ENCODE results near the gene CD248. TPM values are rescaled to one million over a fixed set of nuclear protein-coding genes. Genes with fewer than 3 reads are reported as not detected.

Gene CD248
- total RNA-seq, 2 donors from 2014 or later, result not detected

GRCh38 chr11:66309475-66309874, 7.4 kb downstream of the CD248 start:
- Mint-ChIP-seq H3K4me1 (peaks cover 13% of the 10 kb centered on the region), H3K36me3 (ENCODE audit: low read depth) (no peaks in the 10 kb centered on the region), H3K4me3 (no peak overlapping the region), H3K27me3 (peaks cover 7% of the 10 kb centered on the region), H3K27ac (no peak overlapping the region)
- no peaks in the 10 kb centered on the region for H3K9me3 ChIP-seq (ENCODE audit: control insufficient read depth, low read length, poor library complexity, severe bottlenecking)
- ATAC-seq, result no peak
- DNase-seq, result no peak

GRCh38 chr11:66302656-66303055, 14.2 kb downstream of the CD248 start:
- DNase-seq, result no peak
- ATAC-seq, result no peak
- no peaks in the 10 kb centered on the region for H3K9me3 ChIP-seq (ENCODE audit: control insufficient read depth, low read length, poor library complexity, severe bottlenecking)
- H3K27ac Mint-ChIP-seq, result no peak overlapping the region
- no peaks in the 10 kb centered on the region for H3K36me3 Mint-ChIP-seq (ENCODE audit: low read depth)
- peaks cover 1% of the 10 kb centered on the region for H3K4me1 Mint-ChIP-seq
- H3K27me3 Mint-ChIP-seq, result peaks cover 6% of the 10 kb centered on the region
- no peak overlapping the region for H3K4me3 Mint-ChIP-seq

- no peaks in the 10 kb centered on the region for H3K9me3 ChIP-seq (ENCODE audit: control insufficient read depth, low read length, poor library complexity, severe bottlenecking)
- H3K36me3 Mint-ChIP-seq (ENCODE audit: low read depth), result no peaks in the 10 kb centered on the region
- H3K4me3 Mint-ChIP-seq, result no peak overlapping the region
- no peak overlapping the region for H3K27ac Mint-ChIP-seq
- ATAC-seq, result no peak
- no peak for DNase-seq
- H3K4me1 Mint-ChIP-seq, result peaks cover 2% of the 10 kb centered on the region
- no peaks in the 10 kb centered on the region for H3K27me3 Mint-ChIP-seq
Observed at GRCh38 chr11:66299186-66299585, 17.7 kb downstream of the CD248 start.

GRCh38 chr11:66297610-66298009, 19.2 kb downstream of the CD248 start:
- no peak for ATAC-seq
- peaks cover 8% of the 10 kb centered on the region for H3K4me1 Mint-ChIP-seq

GRCh38 chr11:66294626-66295620, 21.9 kb downstream of the CD248 start:
- Mint-ChIP-seq H3K4me1 (peaks cover 21% of the 10 kb centered on the region), H3K36me3 (ENCODE audit: low read depth) (no peaks in the 10 kb centered on the region), H3K27ac (peak overlapping the region; percentile 34), H3K27me3 (peaks cover 14% of the 10 kb centered on the region), H3K4me3 (peak overlapping the region; percentile 39)
- DNase-seq, result no peak
- no peaks in the 10 kb centered on the region for H3K9me3 ChIP-seq (ENCODE audit: control insufficient read depth, low read length, poor library complexity, severe bottlenecking)
- ATAC-seq, result no peak

More at GRCh38 chr11:66297610-66298009, 19.2 kb downstream of the CD248 start:
- no peak for DNase-seq
- Mint-ChIP-seq H3K27me3 (peaks cover 11% of the 10 kb centered on the region), H3K27ac (no peak overlapping the region), H3K36me3 (ENCODE audit: low read depth) (no peaks in the 10 kb centered on the region), H3K4me3 (no peak overlapping the region)
- no peaks in the 10 kb centered on the region for H3K9me3 ChIP-seq (ENCODE audit: control insufficient read depth, low read length, poor library complexity, severe bottlenecking)

GRCh38 chr11:66293777-66294625, 22.8 kb downstream of the CD248 start:
- peaks cover 14% of the 10 kb centered on the region for H3K27me3 Mint-ChIP-seq
- no peak for DNase-seq
- no peaks in the 10 kb centered on the region for H3K36me3 Mint-ChIP-seq (ENCODE audit: low read depth)
- no peaks in the 10 kb centered on the region for H3K9me3 ChIP-seq (ENCODE audit: control insufficient read depth, low read length, poor library complexity, severe bottlenecking)
- peak overlapping the region; percentile 39 for H3K4me3 Mint-ChIP-seq
- H3K27ac Mint-ChIP-seq, result peak overlapping the region; percentile 34
- peaks cover 28% of the 10 kb centered on the region for H3K4me1 Mint-ChIP-seq
- ATAC-seq, result no peak

GRCh38 chr11:66293352-66293751, 23.5 kb downstream of the CD248 start:
- ATAC-seq (no peak), DNase-seq (no peak)
- Mint-ChIP-seq H3K4me3 (peak overlapping the region; percentile 25), H3K27ac (no peak overlapping the region), H3K27me3 (peaks cover 14% of the 10 kb centered on the region), H3K4me1 (peaks cover 28% of the 10 kb centered on the region), H3K36me3 (ENCODE audit: low read depth) (no peaks in the 10 kb centered on the region)
- H3K9me3 ChIP-seq (ENCODE audit: control insufficient read depth, low read length, poor library complexity, severe bottlenecking), result no peaks in the 10 kb centered on the region

GRCh38 chr11:66292543-66293332, 24.1 kb downstream of the CD248 start:
- H3K27ac Mint-ChIP-seq, result no peak overlapping the region
- DNase-seq, result no peak
- H3K4me1 Mint-ChIP-seq, result peaks cover 28% of the 10 kb centered on the region
- H3K27me3 Mint-ChIP-seq, result peaks cover 14% of the 10 kb centered on the region
- no peak for ATAC-seq
- H3K4me3 Mint-ChIP-seq, result peak overlapping the region; percentile 72
- no peaks in the 10 kb centered on the region for H3K36me3 Mint-ChIP-seq (ENCODE audit: low read depth)
- no peaks in the 10 kb centered on the region for H3K9me3 ChIP-seq (ENCODE audit: control insufficient read depth, low read length, poor library complexity, severe bottlenecking)

GRCh38 chr11:66291706-66292542, 24.9 kb downstream of the CD248 start, which contains the start of gene TMEM151A:
Gene TMEM151A, plus strand, starts transcription at chr11:66291894. Its CDS starts 120 bp downstream, at chr11:66292014.
- Mint-ChIP-seq H3K36me3 (ENCODE audit: low read depth) (no peaks in the 10 kb centered on the region), H3K4me1 (peaks cover 28% of the 10 kb centered on the region), H3K27ac (no peak within 1 kb of the TSS), H3K4me3 (peak within 1 kb of the TSS; percentile 90), H3K27me3 (peaks cover 14% of the 10 kb centered on the region)
- peak in 2 of 3 donors; percentile 33 to 56 for DNase-seq
- no peaks in the 10 kb centered on the region for H3K9me3 ChIP-seq (ENCODE audit: control insufficient read depth, low read length, poor library complexity, severe bottlenecking)
- ATAC-seq, result no peak

GRCh38 chr11:66291303-66291705, 25.5 kb downstream of the CD248 start:
- ATAC-seq, result no peak
- H3K27ac Mint-ChIP-seq, result no peak overlapping the region

GRCh38 chr11:66290330-66290621, 26.6 kb downstream of the CD248 start:
- Mint-ChIP-seq H3K36me3 (ENCODE audit: low read depth) (no peaks in the 10 kb centered on the region), H3K4me3 (peak overlapping the region; percentile 90), H3K4me1 (peaks cover 29% of the 10 kb centered on the region), H3K27me3 (peaks cover 14% of the 10 kb centered on the region), H3K27ac (no peak overlapping the region)
- no peak for ATAC-seq
- no peaks in the 10 kb centered on the region for H3K9me3 ChIP-seq (ENCODE audit: control insufficient read depth, low read length, poor library complexity, severe bottlenecking)
- DNase-seq, result no peak

More at GRCh38 chr11:66291303-66291705, 25.5 kb downstream of the CD248 start:
- H3K4me3 Mint-ChIP-seq, result peak overlapping the region; percentile 28
- no peaks in the 10 kb centered on the region for H3K36me3 Mint-ChIP-seq (ENCODE audit: low read depth)
- no peak for DNase-seq
- H3K27me3 Mint-ChIP-seq, result peaks cover 14% of the 10 kb centered on the region
- H3K4me1 Mint-ChIP-seq, result peaks cover 28% of the 10 kb centered on the region
- no peaks in the 10 kb centered on the region for H3K9me3 ChIP-seq (ENCODE audit: control insufficient read depth, low read length, poor library complexity, severe bottlenecking)
